NCI-H526 treated with DMSO at 0.1 percent for 48 hours (cell line): ENCODE results near the gene PSG1.
"Not testable (repeated sequence)": the region's sequence is repeated elsewhere in the genome, so short reads cannot be mapped to it uniquely, and the experiment has no call there.

Experiments
- DNase-seq: peaks from one replicate; lab custom pipeline; 2025; lab: John Stamatoyannopoulos, UW

The PSG1 gene

DNA sequence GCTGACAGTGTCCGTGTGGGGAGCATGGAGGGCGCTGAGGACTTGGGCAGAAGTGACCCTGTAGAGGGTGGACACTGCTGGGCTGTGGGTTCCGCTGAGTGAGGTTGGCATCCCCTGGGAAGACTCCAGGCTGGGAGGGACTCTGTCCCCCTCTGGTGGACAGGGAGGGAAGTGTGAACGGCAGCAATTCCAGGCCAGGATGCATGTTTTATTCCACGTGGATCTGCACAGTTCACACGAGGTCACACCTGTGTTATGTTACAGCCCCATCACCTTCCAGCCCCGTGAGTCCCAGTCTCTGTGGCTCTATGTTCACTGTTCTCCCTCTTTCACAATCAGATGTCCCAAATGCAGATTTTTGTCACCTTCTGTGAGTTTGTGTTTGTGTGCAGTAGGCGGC is 1.8 kb upstream of the PSG1 start:
- not testable (repeated sequence) for DNase-seq

DNA sequence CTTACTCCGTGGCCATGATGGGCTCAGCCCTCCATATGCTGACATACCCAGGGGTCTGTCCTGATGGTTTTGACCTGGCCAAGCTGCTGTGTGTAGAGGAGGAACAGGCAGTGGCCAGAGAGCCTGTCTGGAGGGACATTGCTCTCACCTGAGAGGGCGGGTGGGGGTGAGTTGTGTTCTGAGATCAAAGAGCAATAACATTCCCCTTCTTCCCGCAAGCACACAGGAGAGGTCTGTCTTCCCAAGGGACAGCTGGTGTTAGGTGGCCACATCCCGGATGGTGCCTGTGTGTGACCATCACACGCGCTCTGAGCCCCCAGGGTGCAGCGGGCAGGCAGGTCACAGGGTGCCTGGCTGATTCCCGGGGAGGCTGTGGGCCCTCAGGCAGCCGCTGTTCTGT is 1.1 kb upstream of the PSG1 start:
- not testable (repeated sequence) for DNase-seq

- not testable (repeated sequence) for DNase-seq
These were observed 2.9 kb downstream of the PSG1 start for GRCh38 chr19:42876596-42876995.

DNA sequence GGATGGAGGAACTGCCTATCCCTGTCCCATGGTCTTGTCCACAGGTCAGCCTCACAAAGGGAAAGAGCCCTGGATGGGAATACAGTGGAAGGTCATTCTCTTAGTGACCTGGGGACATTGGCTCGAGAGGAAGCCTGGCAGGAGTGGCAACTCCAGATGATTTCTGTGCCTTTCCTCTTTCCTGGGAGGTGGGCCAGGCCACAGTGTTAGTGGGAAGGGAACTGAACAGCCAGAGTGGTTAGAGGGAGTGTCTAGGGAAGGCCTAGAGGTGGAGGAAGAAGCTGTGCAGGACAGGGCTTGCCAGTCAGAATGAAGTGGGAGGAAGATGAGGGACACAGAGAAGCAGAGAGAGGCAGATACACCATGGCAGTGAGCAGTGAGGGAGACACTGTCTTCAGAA is 3.6 kb downstream of the PSG1 start:
- DNase-seq: not testable (repeated sequence)

GRCh38 chr19:42874901-42875813 is 4.4 kb downstream of the PSG1 start:
- DNase-seq: not testable (repeated sequence)

DNA sequence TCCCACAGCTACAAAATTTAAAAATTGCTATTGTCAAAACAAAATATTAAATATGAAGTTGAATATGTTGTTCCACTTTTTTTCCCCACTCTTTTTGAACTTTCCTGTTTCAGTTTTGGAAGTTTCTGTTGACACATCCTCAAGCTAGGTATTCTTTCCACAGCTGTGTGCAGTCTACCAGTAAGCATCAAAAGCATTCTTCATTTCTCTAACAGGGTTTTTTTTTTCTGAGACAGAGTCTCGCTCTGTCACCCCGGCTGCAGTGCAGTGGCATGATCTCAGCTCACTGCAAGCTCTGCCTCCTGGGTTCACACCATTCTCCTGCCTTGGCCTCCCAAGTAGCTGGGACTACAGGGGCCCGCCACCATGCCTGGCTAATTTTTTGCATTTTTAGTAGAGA is 5.4 kb downstream of the PSG1 start:
- DNase-seq: not testable (repeated sequence)

DNA sequence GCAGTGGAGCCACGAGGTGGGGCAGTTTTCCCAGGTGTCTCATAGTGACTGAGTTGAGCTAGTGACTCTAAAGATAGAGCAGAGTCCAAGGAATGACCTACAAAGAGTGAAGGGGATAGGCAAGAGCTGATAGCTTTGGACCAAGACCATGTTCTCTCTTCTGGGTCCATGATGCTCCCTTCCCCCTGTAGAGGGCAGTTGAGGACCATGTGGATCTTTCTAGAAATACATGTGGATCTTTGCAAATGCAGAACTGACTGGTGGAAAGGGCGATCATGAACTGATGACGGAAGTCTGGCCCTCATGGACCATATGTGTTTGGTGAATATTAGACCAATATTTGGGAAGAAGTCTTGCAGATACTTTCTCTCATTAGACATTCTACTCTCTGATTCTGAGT is 6.9 kb downstream of the PSG1 start:
- no peak for DNase-seq

DNA sequence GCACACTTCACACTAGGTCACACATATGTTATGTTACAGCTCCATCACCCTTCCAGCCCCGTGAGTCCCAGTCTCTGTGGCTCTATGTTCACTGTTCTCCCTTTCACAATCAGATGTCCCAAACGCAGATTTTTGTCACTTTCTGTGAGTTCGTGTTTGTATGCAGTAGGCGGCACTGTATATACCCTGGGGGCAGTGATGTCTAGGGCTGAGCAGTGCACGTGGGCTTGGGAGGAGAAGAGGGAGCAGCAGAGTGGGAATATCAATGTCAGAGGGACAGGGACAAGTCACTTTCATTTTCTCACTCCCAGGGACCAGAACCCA is 22.0 kb downstream of the PSG1 start:
- DNase-seq: no peak

DNA sequence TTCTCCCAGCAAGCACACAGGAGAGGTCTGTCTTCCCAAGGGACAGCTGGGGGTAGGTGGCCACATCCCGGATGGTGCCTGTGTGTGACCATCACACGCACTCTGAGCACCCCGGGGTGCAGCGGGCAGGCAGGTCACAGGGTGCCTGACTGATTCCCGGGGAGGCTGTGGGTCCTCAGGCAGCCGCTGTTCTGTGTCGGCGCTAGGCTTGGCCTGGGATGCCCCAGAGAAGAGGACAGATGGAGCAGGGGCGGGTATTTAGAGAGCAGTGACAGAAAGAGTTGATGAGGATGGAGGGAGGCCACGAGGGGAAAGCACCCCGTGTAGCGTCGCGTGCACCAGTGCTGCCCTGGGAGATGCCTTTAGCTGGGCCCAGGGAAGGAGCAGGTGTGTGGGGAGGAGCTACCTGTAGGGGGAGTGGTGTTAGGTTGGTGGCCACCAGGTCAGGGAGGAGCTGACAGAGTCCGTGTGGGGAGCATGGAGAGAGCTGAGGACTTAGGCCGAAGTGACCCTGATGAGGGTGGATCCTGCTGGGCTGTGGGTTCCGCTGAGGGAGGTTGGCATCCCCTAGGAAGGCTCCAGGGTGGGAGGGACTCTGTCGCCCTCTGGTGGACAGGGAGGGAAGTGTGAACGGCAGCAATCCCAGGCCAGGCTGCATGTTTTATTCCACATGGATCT is 22.5 kb downstream of the PSG1 start:
- DNase-seq: not testable (repeated sequence)

DNA sequence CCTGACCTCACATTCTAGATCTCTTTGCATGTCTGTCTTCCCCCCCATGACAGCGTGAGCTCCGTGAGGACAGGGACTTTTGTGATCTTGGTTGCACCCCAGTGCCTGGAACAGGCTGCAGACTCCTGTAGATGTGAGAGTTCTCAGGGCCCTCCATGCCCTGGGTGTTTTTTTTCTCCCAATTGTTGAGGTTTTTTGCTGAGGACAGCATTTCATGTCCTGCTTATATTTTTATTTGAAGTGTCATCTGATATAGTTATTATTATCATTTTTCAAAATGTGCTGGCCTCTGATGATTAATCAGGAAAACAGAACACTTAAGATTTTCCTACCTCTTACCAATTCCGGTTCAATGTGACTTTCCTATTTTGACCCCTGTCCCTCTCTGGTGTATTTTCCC is 24.8 kb downstream of the PSG1 start:
- DNase-seq: not testable (repeated sequence)

DNA sequence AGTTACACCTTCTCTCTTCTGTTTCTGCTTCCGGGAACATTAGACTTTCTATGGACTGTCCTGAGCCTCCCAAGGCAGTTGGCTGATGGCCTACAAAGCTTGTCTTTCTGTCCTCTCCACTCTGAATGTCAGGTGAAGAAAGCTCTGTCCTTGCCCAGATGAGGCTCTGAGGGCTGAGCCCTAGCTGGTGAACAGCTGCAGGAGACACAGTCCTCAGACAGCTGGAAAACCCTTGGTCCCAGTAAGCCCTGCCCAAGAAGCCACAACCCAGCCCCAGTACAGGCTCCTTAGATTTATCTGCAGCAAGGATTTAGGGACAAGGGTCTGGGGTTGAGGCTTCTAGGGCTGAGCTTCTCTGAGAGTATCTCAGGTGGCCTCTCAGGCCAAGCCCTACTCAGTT is 26.3 kb downstream of the PSG1 start:
- not testable (repeated sequence) for DNase-seq

DNA sequence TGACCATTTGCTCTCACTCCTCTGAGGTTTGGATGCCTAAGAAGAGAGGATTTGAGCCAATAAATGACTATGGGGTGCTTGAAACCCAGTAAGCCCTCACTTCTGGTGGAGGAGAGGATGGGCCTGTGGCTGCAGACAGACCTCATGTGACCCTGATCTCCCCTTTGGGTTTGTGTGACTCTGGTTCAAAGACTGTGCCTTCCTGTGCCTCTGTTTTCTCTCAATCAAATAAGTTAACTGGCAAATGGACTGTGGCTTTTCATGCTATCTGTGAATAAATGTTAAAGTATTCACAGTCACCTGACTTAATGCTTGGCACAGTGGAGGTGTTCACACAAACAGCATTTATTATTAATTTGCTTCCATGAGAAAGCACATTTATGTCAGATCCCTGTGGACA is 26.7 kb downstream of the PSG1 start:
- DNase-seq: not testable (repeated sequence)

DNA sequence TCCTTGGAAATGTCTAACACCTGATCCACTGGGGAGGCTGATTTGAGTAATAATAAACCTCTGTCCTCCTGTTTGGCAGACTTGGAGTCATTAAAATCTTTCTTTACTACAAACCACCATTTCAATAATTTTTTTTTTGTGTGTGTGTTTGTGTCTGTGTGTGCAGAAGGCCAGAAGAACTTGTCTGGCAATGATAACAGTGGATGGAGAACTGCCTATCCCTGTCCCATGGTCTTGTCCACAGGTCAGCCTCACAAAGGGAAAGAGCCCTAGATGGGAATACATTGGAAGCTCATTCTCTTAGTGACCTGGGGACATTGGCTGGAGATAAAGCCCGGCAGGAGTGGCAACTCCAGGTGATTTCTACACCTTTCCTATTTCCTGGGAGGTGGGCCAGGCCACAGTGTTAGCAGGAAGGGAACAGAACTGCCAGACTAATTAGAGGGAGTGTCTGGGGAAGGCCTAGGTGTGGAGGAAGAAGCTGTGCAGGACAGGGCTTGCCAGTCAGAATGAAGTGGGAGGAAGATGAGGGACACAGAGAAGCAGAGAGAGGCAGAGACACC is 27.7 kb downstream of the PSG1 start:
- DNase-seq: not testable (repeated sequence)

GRCh38 chr19:42850981-42851717 is 28.4 kb downstream of the PSG1 start:
- DNase-seq: no peak

GRCh38 chr19:42846597-42846996 is 32.9 kb downstream of the PSG1 start:
- DNase-seq: no peak

GRCh38 chr19:42843631-42844030 is 35.9 kb downstream of the PSG1 start:
- DNase-seq: not testable (repeated sequence)

DNA sequence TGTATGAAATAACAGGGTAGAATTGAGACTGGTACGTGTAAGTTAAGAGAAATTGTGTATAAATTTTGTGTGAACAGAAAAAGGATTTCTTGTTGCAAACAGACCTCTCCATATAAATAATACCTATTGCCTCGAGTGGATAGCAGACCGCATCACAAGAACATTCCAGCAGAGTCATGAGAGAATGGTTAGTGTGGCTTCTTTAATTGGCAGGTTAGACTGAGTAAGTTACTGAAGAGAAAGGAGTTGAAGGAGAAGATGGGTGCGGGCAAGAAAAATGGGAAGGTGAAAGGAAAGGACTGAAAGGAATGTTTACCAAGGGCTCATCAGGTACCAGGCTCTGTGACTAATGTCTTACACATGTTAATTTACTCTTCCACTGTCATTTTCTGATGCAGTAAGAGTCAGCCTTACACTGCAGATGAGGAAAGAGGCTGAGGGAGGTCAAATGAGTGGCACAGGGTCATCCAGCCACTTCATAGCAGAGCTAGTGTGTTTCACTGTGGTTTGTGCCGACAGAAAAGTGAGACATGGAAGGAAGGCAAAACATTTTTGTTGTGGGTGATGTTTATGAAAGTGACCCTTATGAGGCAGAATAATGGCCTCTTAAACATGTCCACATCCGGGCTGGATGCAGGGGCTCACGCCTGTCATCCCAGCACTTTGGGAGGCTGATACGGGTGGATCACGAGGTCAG is 46.6 kb downstream of the PSG1 start:
- not testable (repeated sequence) for DNase-seq

DNA sequence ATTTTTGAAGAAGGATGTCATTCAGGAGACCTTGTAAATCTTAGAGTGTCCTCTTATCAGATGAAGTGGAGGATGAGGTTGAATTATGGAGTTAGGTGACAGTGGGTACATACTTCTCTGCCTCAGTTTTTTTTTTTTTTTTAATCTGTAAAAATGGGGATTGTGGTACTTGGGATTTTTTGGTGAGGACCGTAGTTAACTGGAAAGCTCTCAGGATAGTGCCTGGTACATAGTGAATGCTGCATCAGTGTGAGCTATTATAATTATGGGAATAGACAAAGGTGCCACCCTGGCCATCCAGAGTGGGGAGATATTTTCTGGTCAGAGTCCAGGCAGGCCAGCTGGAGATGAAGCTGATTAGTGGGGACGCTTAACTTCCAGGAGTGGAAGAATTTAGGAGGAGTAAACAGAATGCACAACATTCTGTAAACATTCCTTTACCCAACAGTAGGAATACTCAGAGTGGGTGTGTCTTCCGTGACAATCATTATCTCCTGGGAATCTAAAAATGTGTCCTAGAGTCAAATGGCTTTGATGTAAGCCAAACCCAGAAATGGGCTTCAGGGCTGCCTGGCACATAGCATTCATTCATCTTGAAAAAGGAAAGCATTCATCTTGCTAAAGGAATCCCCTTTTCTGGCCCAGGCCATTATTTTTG is 47.4 kb downstream of the PSG1 start:
- not testable (repeated sequence) for DNase-seq

- DNase-seq: no peak
These were observed 48.1 kb downstream of the PSG1 start for GRCh38 chr19:42831221-42832019.

GRCh38 chr19:42821306-42821977 is 58.1 kb downstream of the PSG1 start:
- peak; percentile 94 for DNase-seq
